Amygdala (tissue), 56 donors: ENCODE measurements around the gene DIRAS1.
A peak's percentile ranks its signal among the peaks of the same experiment; 100 is the strongest.

ENCODE experiments used
- DNase-seq, 56 donors: peaks; one replicate each; lab custom pipeline; 2025; lab: John Stamatoyannopoulos, UW

DIRAS1 gene, protein sequence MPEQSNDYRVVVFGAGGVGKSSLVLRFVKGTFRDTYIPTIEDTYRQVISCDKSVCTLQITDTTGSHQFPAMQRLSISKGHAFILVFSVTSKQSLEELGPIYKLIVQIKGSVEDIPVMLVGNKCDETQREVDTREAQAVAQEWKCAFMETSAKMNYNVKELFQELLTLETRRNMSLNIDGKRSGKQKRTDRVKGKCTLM

DNA sequence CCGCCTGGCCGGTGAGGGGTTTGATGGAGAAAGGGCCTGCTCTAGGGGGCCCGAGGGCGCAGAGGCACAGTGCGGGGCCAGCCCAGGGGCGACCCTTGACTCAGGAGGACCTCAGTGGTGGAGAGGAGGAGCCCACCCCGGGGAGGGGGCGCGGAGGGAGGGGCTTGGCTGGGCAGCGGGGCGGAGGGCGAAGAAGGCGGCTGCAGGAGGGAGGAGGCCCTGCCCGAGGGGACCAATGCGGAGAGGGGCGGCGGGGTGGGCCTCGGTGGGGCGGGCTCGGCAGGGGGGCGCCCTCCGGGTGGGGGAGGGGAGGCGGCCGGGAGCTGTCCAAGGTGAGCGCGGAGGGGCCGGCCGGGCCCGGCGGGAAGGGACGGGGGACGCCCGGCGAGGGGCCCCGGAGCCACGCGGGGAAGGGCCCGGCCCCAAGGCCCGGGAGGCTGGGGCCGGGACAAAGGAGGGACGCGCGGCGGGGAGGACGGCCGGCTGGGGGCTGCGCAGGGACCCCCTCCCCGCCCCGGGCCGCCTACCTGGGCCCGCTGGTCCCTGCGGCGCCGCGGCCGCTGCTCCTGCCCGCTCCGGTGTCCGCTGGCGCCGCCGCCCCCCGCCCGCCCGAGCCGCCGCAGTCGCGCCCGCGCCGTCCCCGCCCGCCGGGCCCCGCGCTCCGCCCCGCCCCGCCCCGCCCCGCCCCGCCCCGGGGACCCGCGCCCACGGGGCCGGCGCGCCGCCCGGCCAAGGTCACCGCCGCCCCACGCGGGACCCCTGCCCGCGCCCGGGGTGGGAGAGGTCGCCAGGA lies at the start of gene DIRAS1:
Gene DIRAS1 (minus strand): TSS at position 596 of the 793 bp plus-strand sequence. CDS start 3,566 bp downstream, outside the sequence.
- no peak for DNase-seq

DNA sequence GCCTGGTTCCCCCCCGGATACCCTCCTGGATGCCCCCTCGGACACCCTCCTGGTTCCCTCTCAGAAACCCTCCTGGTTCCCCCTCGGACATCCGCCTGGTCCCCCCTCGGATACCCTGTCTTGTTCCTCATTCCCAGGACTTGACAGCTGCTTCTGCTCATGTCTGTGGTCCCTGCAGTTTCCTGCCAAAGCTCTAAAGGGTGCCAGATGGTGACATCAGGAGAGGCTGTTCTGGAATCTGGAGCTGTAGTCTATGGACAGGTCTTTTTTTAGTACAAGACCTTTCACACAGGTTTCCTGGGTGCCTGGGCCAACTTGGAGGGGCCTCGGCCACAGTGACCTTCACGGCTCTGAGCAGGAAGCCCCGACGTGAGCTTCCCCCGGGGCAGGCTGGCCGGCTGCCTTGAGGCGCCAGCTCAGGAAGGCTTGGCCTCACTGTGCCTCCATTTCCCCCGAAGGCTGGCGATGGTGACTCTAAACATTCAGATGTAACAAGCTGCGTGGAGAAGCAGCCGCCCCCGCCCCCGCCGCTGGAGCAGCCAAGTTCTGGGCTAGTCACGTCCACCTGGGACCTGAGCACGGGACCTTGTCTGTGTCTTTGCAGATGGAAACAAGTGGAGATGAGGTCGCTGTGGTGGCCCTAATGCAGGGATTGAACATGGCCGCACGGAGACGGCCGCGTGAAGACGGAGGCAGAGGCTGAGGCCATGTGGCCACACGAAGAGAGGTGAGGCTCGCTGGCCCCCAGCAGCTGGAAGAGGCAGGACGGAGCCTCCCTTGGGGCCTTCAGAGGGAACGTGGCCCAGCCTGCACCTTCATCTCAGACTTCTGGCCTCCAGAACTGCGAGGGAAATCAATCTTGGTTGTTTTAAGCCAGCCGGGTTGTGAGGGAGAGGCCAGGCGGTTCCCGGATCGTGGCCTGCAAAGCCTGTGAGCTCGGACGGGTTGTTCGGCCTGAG lies 49.2 kb upstream of the DIRAS1 start:
- DNase-seq, result peak in 22 of 56 donors; percentile 6 to 50 (median 26)

DNA sequence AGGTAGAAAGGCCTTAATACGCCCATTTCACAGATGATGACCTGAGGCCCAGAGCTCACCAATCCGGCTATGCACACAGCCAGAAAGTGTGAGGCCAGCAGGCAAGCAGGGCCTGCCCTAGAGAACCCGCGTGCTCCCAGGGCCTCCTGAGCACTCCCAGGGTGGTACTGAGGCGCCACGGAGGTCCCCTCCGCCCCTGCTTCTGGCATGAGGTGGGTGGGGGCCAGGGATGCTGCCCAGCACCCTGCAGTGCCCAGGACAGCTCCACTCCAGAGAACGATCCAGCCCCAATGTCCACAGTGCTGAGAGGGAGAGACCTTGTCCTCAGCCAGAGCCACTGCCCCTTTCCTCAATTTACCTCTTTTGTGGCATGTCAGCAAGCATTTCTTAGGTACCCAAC lies 48.0 kb upstream of the DIRAS1 start:
- no peak for DNase-seq

DNA sequence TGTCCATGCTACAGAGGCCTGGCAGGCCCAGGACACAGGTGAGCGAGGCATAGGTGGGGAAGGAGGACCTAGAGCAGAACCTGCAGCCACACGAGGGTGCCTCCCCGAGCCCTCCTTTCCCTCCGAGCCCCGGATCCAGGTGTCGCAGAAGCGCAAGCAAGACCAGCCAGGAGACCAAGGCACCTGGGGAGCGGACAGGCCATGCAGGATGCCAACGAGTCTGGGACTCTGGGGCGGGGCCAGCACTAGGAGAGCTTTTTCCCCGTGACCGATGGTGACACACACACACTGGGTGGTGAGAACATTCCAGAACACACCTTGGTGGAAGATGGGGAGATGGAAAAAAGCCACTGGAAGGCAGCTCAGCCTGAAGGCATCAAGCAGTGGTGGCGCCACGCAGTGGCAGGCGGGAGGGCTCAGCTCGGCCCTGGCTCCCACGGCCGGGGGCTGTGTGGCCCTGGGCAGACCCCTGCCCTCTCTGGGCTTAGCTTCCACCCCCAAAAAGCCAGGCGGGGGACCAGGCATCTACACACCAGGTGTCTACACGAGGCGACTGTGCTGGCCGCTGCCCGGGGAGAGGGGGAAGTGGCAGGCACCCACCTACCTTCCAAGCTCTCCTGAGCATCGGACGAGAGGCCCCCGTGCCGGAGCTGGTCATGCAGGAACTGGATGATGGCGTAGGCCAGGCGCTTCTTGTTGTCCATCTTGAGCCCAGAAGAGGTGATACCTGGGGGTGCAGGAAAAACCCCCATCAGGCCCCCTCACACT lies 47.4 kb upstream of the DIRAS1 start:
- no peak for DNase-seq

DNA sequence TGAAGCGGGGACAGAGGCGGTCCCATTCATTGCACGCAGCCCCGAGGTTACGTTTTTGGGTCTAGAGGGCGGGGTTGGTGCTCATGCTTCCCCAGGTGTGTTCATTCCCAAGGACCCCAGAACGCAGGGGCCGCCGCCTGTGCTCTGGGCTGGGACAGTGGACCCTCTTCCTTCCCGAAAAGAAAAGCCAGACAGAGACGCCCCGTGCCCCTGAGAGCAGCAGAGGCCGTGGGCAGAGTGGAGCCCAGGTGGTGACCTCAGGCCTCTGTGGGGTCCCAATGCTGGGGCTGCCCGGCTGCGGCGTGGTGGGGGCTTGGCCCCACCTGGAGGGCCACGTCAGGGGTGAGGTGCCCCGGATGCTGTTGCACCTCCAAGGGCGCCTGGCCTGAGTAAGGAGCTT lies 46.5 kb upstream of the DIRAS1 start:
- DNase-seq, result no peak

DNA sequence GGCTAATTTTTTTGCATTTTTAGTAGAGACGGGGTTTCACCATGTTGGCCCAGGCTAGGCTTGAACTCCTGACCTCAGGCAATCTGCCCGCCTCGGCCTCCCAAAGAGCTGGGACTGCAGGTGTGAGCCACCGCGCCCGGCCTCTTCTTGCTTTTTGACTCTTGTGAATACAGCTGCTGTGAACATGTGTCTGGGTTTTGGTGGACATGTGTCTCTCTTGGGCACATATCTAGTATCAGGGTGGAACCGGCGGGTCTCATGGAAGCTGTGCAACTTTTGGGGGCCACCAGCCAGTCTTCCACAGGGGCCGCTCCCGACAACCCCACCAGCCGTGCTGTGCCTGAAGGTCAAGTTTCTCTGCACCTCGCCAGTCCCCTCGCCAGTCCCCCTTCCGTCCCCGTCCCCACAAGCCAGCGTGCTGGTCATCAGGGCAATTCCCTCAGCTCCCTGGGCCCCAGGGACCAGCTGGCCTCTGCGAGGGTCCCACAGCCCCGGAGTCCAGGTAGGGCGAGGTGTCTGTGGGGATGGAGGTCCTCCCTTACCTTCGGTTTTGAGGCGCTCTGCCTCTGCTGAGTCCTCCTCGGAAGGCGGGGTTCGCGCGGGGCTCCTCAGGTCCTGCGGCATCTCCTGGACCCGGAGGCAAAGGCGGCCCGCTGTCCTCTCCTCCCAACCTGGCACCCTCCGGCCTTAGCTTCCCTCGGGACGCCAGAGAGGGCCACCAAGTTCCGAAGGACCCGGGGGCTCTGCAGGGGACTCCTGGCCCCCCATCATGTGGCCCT lies 45.6 kb upstream of the DIRAS1 start:
- DNase-seq, result no peak

DNA sequence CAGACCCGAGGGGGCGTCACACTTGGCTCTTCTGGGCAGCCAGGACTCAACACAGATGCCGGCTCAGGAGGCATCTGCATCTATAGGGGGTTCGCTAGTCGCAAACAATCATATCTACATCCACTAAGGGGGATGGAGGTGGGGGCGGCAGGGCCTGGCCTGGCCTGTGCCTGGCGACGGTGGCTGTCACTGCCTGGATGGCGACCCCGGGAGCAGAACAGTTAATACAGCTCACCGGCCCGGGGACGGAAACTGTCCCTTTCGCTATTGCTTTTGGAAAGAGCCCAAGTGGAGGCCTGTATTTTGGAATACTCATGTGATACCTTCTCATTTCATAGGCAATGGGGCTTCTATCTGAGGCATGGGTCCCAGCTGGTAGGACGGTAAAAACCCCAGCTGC lies 44.2 kb upstream of the DIRAS1 start:
- no peak for DNase-seq

DNA sequence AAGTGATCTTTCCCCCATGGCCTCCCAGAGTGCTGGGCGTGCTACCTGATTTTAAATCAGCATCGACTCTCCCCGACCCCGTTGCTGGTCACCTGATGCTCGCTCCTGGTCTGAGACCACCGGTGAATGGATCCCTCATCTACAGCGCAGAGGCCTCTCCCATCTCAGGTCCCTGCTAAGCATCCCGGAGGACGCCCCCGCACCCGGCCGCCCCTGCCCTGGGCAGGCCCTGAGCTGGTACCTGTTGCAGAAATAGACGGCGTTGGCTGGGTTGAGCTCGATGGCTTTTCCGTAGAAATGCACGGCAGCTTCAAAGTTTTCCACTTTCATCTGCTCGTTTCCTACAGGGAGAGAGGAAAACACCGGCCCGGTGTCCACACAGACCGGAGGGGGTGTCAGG lies 43.8 kb upstream of the DIRAS1 start:
- no peak for DNase-seq

DNA sequence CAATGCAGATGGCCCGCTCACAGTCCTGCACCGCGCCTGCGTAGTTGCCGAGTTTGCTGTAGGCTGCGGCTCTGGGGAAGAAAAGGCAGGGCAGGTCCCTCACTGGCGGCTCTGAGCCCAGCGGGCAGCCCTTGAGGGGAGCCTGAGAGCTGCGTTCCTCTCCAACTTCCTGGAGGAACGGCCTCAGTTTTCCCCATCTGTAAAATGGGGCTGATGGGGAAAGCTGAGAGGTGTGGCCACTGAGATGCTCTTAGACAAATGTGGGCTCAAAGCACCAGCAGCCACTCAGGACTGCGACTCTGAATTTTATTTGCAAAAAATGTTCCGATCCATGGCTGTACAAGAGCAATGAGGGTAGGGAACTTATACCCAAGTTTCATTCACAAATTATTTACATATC lies 42.5 kb upstream of the DIRAS1 start:
- no peak for DNase-seq

DNA sequence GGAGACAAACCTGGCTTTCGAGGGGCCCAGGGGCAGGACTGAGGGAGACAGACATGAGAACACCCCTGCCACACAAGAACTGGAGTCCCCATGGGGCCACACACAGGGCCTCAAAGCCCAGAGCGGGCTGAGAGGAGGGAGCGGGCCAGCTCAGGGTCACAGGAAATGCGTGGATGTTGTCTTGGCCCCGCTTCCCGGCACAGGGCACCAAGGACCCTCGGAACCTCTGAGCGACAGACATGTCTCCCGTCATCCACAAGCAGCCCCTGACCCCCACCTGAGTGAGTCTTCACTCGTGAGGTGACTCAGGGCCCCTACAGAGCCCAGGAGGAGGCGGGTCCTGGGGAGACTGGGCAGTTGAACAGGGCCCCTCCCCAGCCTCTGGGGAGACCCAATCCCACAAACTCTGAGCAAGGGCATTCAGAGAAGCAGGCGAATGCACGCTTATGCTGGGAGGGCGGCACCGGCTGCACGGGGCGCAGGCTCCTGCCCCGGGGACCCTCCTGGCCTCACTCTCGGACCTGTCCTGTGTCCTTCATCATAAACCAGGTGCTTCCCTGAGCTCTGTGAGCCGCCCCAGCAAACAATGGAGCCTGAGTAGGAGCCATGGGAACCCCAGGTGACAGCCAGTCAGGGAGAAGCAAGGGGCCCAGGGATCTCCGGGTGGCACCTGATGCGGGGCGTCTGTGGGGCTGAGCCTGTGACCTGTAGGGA lies 41.8 kb upstream of the DIRAS1 start:
- no peak for DNase-seq

DNA sequence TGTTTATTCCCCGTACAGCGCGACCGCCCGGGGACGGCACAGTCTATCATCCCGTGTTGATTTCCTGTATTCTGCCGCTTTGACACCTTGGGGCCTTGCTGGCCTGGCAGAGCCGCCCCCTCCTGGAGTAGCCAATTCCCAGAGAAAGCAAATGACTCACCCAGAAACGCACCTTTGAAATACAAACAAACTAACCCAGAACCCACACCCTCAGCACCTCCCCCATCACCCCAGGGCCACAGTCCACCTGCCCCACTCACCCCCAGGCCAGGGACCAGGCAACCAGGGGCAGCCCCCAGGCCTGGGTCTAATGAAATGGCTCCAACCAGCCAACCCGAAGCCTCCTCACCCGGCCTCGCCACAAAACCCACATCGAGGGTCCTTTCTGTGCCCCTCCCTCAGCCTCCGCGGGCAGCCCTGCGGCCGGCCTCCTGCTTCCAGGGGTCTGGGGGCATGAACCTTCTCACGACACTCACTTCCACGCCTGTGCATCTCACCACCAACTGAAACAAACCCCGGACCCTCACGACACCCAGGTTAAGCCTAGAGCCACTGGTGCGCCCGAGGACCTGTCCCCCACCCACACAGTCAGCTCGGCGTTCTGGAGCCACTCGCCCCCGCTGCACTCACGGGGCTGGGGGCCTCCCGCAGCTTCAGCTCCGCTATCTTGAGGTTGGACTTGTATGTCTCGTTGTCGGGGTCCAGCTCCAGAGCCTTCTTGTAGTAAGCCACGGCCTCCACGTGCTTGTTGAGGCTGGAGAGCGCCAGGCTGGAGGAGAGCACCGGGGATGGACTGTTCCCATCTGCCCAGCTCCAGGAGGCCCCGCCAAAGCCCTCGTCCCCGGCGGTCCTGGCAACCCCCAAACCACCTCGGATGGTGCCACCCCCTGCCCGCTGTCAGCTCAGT lies 41.0 kb upstream of the DIRAS1 start:
- no peak for DNase-seq

DNA sequence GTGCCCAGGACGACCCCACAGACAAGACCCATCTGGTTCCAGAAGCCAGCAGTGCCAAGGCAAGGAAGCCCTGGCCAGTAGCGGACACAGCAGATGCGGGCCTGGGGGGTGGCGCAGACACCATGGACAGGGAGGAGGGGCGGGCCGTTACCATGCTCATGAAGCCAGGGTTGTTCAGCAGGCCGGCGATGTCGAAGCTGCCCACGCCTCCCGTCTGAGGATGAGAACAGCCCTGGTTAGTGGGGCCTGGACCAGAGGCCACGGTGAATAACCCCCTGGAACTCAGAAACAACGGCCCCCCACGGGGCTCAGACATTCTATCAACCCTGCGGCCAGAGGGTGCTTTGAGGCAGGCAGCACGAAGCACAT lies 40.1 kb upstream of the DIRAS1 start:
- no peak for DNase-seq

DNA sequence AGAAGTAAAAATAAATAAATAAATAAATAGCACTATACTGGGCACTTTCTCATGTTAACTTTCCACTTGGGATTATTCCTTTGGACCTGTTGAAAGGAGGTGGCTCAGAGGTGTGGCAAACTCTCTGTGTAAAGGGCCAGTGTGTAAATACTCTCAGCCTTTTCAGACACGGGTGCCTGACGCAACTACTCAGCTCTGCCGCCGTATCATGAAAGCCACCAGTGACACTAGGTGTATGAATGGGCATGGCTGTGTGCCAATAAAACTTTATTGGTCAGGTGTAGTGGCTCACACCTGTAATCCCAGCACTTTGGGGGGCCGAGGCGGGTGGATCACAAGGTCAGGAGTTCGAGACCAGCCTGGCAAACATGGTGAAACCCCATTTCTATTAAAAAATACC lies 38.8 kb upstream of the DIRAS1 start:
- no peak for DNase-seq

DNA sequence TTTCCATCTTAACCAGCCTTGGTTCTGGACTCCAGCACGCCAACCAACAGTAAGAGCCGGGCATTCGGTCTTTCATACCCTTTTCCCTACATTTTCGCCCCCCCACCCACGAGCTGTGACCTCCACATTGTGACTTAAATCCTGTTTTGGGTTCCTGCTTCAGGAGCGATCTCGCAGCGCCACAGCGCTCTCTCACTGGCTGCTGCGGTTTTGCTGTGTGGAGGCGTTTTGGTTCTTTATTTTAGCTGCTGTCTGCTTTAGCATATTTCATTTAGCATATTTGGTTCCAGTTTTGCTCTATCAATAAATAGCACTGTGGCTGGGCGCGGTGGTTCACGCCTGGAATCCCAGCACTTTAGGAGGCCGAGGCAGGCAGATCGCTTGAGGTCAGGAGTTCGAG lies 38.2 kb upstream of the DIRAS1 start:
- peak in 2 of 56 donors; percentile 9 to 11 for DNase-seq

DNA sequence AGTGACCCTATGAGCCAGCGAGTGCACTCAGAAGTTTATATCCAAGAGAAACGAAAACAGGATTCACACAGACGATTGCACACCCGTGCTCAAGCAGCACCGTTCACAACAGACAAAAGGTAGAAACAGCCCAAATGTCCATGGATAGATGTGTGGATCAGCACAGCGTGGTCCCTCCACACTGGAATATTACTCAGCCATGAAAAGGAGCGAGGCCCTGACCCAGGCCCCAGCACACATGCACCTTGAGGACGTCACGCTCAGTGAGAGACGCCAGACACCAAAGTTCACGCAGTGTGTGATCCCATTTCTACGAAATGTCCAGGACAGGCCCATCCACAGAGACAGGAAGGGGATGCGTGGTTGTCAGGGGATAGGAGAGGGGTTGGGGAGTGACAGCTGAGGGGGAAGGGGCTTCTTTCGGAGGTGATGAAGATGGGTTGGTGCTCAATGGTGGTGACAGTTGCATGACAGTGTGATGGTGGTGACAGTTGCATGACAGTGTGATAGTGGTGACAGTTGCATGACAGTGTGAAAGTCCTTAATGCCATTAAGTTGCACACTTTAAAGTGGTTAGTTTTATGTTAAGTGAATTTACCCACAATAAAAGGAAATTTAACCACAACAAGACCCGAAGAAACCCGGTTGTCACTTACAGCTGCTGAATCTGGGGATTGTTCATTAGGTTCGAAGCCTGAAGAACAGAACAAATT lies 37.6 kb upstream of the DIRAS1 start:
- no peak for DNase-seq

DNA sequence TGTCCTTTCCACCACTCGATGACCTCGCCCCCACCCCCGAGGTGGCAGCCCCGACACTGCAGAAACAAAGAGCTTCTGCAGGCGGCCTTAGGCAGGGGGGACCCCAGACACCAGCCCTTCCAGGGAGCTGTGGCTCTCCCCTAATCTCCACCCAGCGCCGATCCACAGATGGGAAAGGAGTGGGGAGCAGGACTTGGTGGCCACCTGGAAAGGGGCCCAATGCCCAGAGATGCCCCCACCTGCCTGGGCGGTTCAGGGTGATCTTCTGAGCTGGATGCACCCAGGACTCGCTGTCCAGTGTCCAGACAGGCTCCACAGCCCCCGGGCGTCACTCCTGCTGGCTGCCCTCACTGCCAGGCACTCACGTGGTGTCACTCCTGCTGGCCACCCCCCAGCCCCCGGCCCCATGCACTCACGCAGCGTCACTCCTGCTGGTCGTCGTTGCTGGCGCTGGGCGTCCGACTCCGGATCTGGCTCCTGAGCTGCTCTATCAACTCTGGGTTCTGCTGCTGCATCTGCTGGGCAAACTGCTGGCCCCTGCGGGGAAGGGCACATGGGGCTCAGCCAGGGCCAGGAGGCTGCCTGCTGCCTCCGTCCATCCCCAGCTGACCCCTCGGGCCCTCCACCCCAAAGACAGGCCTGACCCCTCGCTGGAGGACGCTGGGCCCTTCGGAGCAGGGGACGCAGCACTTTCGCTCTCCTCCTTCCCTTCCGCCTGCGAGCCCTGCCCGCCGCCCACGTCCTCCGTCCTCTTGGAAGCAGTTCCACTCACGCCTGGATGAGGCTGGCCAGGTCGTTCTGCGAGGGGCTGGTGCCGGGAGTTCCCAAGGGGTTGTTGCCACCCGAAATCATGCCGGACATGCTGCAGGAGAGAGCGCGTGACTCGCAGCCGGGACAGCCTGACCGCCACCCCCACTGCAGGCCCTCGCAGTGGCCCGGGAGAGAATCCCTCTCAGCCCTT lies 36.0 kb upstream of the DIRAS1 start:
- no peak for DNase-seq
